ENCODE results near the gene ZNF205. TPM values are rescaled to one million over a fixed set of nuclear protein-coding genes. Genes with fewer than 3 reads are reported as not detected.
A peak's percentile ranks its signal among the peaks of the same experiment; 100 is the strongest.
"Not testable (repeated sequence)": the region's sequence is repeated elsewhere in the genome, so short reads cannot be mapped to it uniquely, and the experiment has no call there.

ZNF205 gene
- total RNA-seq = not detected
- polyA plus RNA-seq = not detected
- total RNA-seq = 0 to 0.17 (median 0) reads per million in 6 experiments

GRCh38 chr16:3112058-3112880 is at the start of gene ZNF205:
Gene ZNF205 (plus strand): TSS chr16:3112586. CDS start chr16:3113431, 845 bp downstream.
- Mint-ChIP-seq H3K4me1 (peaks cover 2 to 3% (median 3%) of the 10 kb centered on the region in 4 donors), H3K9me3 (no peaks in the 10 kb centered on the region), H3K27me3 (no peaks in the 10 kb centered on the region), H3K36me3 (peaks cover 0 to 7% (median 3%) of the 10 kb centered on the region in 3 donors), H3K27ac (peak within 1 kb of the TSS in 1 of 10 donors; percentile 61), H3K4me3 (no peak within 1 kb of the TSS)
- ATAC-seq (no peak), DNase-seq (no peak)
- POLR2A ChIA-PET = interaction anchor here (0.7 kb wide), 1 partner anchor 29 kb away, joined by 3 read pairs; no protein-coding TSS in a partner anchor

- Mint-ChIP-seq H3K27ac (peak overlapping the region; percentile 94 to 100 (median 98)), H3K9me3 (no peaks in the 10 kb centered on the region), H3K36me3 (peaks cover 7 to 21% (median 9%) of the 10 kb centered on the region in 3 donors), H3K4me1 (peaks cover 26 to 65% (median 57%) of the 10 kb centered on the region in 4 donors), H3K4me3 (peak overlapping the region; percentile 62 to 100 (median 99)), H3K27me3 (no peaks in the 10 kb centered on the region)
- no peak for DNase-seq
- no peak for ATAC-seq
- POLR2A ChIA-PET = interaction anchor here (0.6 to 17.1 kb wide), 12 partner anchors 8 to 97 kb away, joined by 3 to 278 read pairs (median 9); partner anchors contain the start of genes MMP25, ZNF213 and ZSCAN10
Measured at GRCh38 chr16:3063625-3064386, 48.6 kb upstream of the ZNF205 start.

DNA sequence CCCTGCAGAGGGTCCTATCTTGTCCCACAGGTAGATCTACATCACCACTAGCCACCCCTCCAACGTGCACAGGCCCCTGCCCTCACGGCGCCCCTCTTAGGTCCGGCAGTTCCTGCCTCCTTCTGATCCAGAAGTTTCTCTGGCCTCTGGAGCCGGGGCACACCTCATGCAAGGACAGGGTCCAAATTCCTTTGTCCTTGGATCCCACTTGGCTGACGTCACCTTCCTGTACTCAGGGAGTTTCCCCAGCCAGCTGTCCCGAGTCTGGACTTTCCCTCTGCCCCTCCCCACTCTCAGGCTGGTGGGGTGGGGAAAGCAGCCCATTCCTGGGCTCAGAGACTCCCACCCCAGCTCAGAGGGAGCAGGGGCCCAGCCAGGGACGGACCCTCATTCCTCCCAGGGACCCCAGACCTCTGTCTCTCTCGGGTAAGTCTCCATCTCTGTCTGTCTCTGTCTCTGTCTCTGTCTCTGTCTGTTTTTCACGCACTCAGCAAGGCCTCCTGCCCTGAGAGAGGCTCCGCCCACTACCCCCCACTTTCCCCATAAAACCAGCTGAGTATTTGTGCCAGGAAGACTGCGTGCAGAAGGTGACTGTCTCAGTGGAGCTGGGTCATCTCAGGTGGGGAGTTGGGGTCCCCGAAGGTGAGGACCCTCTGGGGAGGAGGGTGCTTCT is 47.2 kb upstream of the ZNF205 start, which contains the start of gene IL32:
Gene IL32 (plus strand): TSS at position 572 of the 673 bp plus-strand sequence. CDS start 172 bp downstream, outside the sequence.
- Mint-ChIP-seq H3K9me3 (no peaks in the 10 kb centered on the region), H3K27ac (peak within 1 kb of the TSS; percentile 97 to 100 (median 98)), H3K36me3 (peaks cover 7 to 33% (median 9%) of the 10 kb centered on the region in 3 donors), H3K27me3 (no peaks in the 10 kb centered on the region), H3K4me1 (peaks cover 29 to 69% (median 63%) of the 10 kb centered on the region in 4 donors), H3K4me3 (peak within 1 kb of the TSS; percentile 97 to 100 (median 100))
- ATAC-seq = peak; percentile 55
- peak in 9 of 10 donors; percentile 38 to 73 (median 59) for DNase-seq
- POLR2A ChIA-PET = interaction anchor here (0.6 to 17.1 kb wide), 12 partner anchors 9 to 94 kb away, joined by 3 to 278 read pairs (median 8); partner anchors contain the start of genes ZNF213 and ZSCAN10

DNA sequence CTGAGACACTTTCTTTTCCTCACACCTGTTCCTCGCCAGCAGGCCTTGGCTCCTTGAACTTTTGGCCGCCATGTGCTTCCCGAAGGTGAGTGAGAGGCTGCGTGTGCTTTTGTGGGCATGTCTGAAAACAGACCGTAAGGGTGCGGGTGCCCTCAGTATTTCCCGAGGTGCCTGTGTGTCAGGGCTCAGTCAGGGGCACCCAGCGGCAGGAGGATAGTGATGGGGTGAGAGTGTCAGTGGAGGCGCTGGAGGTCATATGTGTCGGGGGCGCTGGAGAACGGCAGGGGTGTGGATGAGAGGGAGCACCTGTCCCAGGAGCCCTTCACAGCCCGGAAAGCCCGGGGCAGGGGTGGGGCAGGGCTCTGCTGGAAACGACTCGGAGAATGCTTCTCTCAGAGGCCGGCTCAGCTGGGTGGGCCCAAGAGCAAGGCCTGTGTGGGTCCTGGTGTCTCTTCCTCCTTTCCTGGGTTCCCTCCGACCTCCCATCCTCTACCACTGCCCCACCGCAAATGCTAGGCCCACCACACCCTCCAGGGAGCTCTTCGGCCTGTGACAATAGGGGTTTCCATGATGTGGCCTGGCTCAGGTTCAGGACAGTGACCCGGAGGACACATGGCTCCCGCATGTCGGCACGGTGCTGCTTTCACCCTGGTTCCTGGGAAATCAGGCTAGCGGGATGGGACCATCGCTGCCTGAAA is 46.5 kb upstream of the ZNF205 start:
- Mint-ChIP-seq H3K4me3 (peak overlapping the region; percentile 97 to 100 (median 100)), H3K4me1 (peaks cover 30 to 72% (median 68%) of the 10 kb centered on the region in 4 donors), H3K27me3 (no peaks in the 10 kb centered on the region), H3K9me3 (no peaks in the 10 kb centered on the region), H3K36me3 (peaks cover 7 to 36% (median 9%) of the 10 kb centered on the region in 3 donors), H3K27ac (peak overlapping the region; percentile 97 to 100 (median 98))
- POLR2A ChIA-PET = interaction anchor here (0.6 to 17.1 kb wide), 18 partner anchors 7 to 391 kb away, joined by 3 to 278 read pairs (median 6); partner anchors contain the start of genes ZNF213 and ZSCAN10
- peak; percentile 51 to 54 for ATAC-seq
- peak in 3 of 10 donors; percentile 26 to 47 (median 40) for DNase-seq

GRCh38 chr16:3066440-3066748 is 46.0 kb upstream of the ZNF205 start:
- Mint-ChIP-seq H3K27me3 (no peaks in the 10 kb centered on the region), H3K27ac (peak overlapping the region; percentile 97 to 100 (median 98)), H3K36me3 (peaks cover 7 to 36% (median 9%) of the 10 kb centered on the region in 3 donors), H3K9me3 (no peaks in the 10 kb centered on the region), H3K4me1 (peaks cover 33 to 75% (median 72%) of the 10 kb centered on the region in 4 donors), H3K4me3 (peak overlapping the region; percentile 97 to 100 (median 100))
- POLR2A ChIA-PET = interaction anchor here (0.6 to 17.1 kb wide), 13 partner anchors 7 to 391 kb away, joined by 3 to 278 read pairs (median 11); partner anchors contain the start of genes ZNF213 and ZSCAN10
- ATAC-seq = peak in 1 of 2 donors; percentile 12
- DNase-seq = no peak

GRCh38 chr16:3068487-3068886 is 43.9 kb upstream of the ZNF205 start:
- peak overlapping the region; percentile 89 to 100 (median 98) for H3K4me3 Mint-ChIP-seq
- no peak for DNase-seq
- peak overlapping the region; percentile 88 to 100 (median 97) for H3K27ac Mint-ChIP-seq
- H3K36me3 Mint-ChIP-seq = peaks cover 7 to 36% (median 9%) of the 10 kb centered on the region in 3 donors
- no peaks in the 10 kb centered on the region for H3K9me3 Mint-ChIP-seq
- H3K27me3 Mint-ChIP-seq = no peaks in the 10 kb centered on the region
- POLR2A ChIA-PET = interaction anchor here (0.7 to 17.1 kb wide), 6 partner anchors 8 to 61 kb away, joined by 3 to 278 read pairs (median 96); partner anchors contain the start of genes ZNF213 and ZSCAN10
- peaks cover 42 to 85% (median 71%) of the 10 kb centered on the region in 4 donors for H3K4me1 Mint-ChIP-seq
- no peak for ATAC-seq

- not testable (repeated sequence) for DNase-seq, ATAC-seq, H3K9me3 Mint-ChIP-seq, H3K27me3 Mint-ChIP-seq
- Mint-ChIP-seq H3K4me3 (peak overlapping the region; percentile 9 to 73 (median 46)), H3K4me1 (peaks cover 45 to 86% (median 72%) of the 10 kb centered on the region in 4 donors), H3K27ac (peak overlapping the region; percentile 81 to 100 (median 91)), H3K36me3 (peaks cover 7 to 36% (median 9%) of the 10 kb centered on the region in 3 donors)
- POLR2A ChIA-PET = interaction anchor here (0.7 to 17.1 kb wide), 4 partner anchors 10 to 61 kb away, joined by 3 to 278 read pairs (median 149); partner anchors contain the start of genes ZNF213 and ZSCAN10
Measured at GRCh38 chr16:3069146-3069545, 43.2 kb upstream of the ZNF205 start.

- Mint-ChIP-seq H3K4me1 (peaks cover 53 to 94% (median 72%) of the 10 kb centered on the region in 4 donors), H3K27me3 (no peaks in the 10 kb centered on the region), H3K27ac (peak overlapping the region; percentile 56 to 100 (median 91)), H3K9me3 (no peaks in the 10 kb centered on the region), H3K4me3 (peak overlapping the region in 5 of 10 donors; percentile 18 to 73 (median 52)), H3K36me3 (peaks cover 5 to 34% (median 6%) of the 10 kb centered on the region in 3 donors)
- no peak for DNase-seq
- POLR2A ChIA-PET = interaction anchor here (1.0 to 17.1 kb wide), 7 partner anchors 8 to 78 kb away, joined by 3 to 261 read pairs (median 8); partner anchors contain the start of gene ZSCAN10
- ATAC-seq = no peak
Measured at GRCh38 chr16:3070608-3071111, 41.7 kb upstream of the ZNF205 start.

GRCh38 chr16:3071655-3072054 is 40.7 kb upstream of the ZNF205 start:
- H3K4me1 Mint-ChIP-seq = peaks cover 58 to 95% (median 80%) of the 10 kb centered on the region in 4 donors
- ATAC-seq (no peak), DNase-seq (no peak)
- H3K4me3 Mint-ChIP-seq = peak overlapping the region in 9 of 10 donors; percentile 29 to 75 (median 56)
- POLR2A ChIA-PET = interaction anchor here (0.6 to 17.1 kb wide), 7 partner anchors 9 to 57 kb away, joined by 3 to 261 read pairs (median 8); partner anchors contain the start of gene ZSCAN10
- H3K27ac Mint-ChIP-seq = peak overlapping the region; percentile 66 to 100 (median 91)
- peaks cover 0 to 32% (median 4%) of the 10 kb centered on the region in 3 donors for H3K36me3 Mint-ChIP-seq
- H3K9me3 Mint-ChIP-seq = peaks cover 0 to 2% (median 0%) of the 10 kb centered on the region in 9 donors
- H3K27me3 Mint-ChIP-seq = no peaks in the 10 kb centered on the region

GRCh38 chr16:3072148-3072547 is 40.2 kb upstream of the ZNF205 start:
- not testable (repeated sequence) for ATAC-seq, H3K27me3 Mint-ChIP-seq, DNase-seq, H3K9me3 Mint-ChIP-seq
- Mint-ChIP-seq H3K4me1 (peaks cover 57 to 95% (median 85%) of the 10 kb centered on the region in 4 donors), H3K4me3 (peak overlapping the region in 8 of 10 donors; percentile 29 to 75 (median 60)), H3K36me3 (peaks cover 0 to 30% (median 4%) of the 10 kb centered on the region in 3 donors), H3K27ac (peak overlapping the region; percentile 66 to 100 (median 91))
- POLR2A ChIA-PET = interaction anchor here (2.2 to 17.1 kb wide), 4 partner anchors 10 to 57 kb away, joined by 7 to 261 read pairs (median 8); partner anchors contain the start of gene ZSCAN10

Data from naive thymus-derived CD8-positive, alpha-beta T cell (primary cell).